ENCODE measurements around the gene BBS4. TPM values are rescaled to one million over a fixed set of nuclear protein-coding genes. Genes with fewer than 3 reads are reported as not detected.

Gene BBS4
- total and polyA plus RNA-seq, 9 of the 15 experiments (the other 6 are each of a cell fraction or from before 2014, with no cell fraction given): 25.1 to 80.7 (median 38.9) TPM

DNA sequence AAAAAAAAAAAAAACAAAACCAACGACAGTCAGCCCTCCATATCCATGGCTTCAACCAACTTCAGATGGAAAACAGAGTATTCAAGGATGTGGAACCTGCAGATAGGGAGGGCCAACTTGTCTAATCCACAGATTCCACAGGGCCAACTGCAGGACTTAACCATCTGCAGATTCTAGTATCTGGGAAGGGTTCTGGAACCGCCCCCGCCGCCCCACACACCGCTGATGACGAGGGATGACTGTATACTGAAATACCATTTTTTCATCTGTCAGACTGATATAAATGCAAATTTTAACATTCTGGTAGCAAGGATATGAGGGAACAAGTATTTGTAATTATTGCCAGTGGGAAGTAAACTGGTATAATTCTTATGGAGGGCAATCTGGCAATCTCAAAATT, 68.1 kb downstream of the BBS4 start:
- CTCF ChIA-PET (ENCODE audit: low intra/inter-chr PET ratio): no interaction called here

More for the DNA sequence above, 68.1 kb downstream of the BBS4 start:
- BruUV-seq (replicated peaks): no TSS peak
- no peak for ATAC-seq
- Histone ChIP-seq H3K27me3 (ENCODE audit: control insufficient read depth in 2 of 2, insufficient read depth in 2 of 2, low read length in 2 of 2) (no peaks in the 10 kb centered on the region), H3K9me1 (ENCODE audit: control insufficient read depth, insufficient read depth, low read length) (no peaks in the 10 kb centered on the region), H4K20me1 (replicated peaks; ENCODE audit: control insufficient read depth, insufficient read depth, low read length) (no peaks in the 10 kb centered on the region), H3K79me2 (ENCODE audit: control insufficient read depth, insufficient read depth, low read length) (no peaks in the 10 kb centered on the region), H3K36me3 (ENCODE audit: control insufficient read depth, insufficient read depth, low read length) (peaks cover 73% of the 10 kb centered on the region), H2AFZ (ENCODE audit: low read depth, low read length) (no peak overlapping the region), H3K27ac (ENCODE audit: extremely low read depth, low read depth, low read length) (no peak overlapping the region), H3K4me3 (no peak overlapping the region), H3K4me2 (ENCODE audit: insufficient read depth, low read length) (no peak overlapping the region), H3K9me3 (replicated peaks; ENCODE audit: control insufficient read depth, insufficient read depth, low read depth, low read length) (no peaks in the 10 kb centered on the region), H3K4me1 (replicated peaks in 1 of 2; ENCODE audit: control insufficient read depth in 2 of 2, insufficient read depth in 2 of 2, low read length in 2 of 2) (no peaks in the 10 kb centered on the region), H3K9ac (ENCODE audit: insufficient read depth in 1 of 2, low read depth in 2 of 2, low read length in 2 of 2) (no peak overlapping the region)
- DNase-seq (ENCODE audit: extremely low read depth in 1 of 4, low spot score in 3 of 4): no peak
- WGBS (ENCODE audit: insufficient coverage, low coverage, missing lambda C conversion rate): 93% methylated on average over 5 of the region's 6 CpGs
- TF ChIP-seq, protein P1, sequence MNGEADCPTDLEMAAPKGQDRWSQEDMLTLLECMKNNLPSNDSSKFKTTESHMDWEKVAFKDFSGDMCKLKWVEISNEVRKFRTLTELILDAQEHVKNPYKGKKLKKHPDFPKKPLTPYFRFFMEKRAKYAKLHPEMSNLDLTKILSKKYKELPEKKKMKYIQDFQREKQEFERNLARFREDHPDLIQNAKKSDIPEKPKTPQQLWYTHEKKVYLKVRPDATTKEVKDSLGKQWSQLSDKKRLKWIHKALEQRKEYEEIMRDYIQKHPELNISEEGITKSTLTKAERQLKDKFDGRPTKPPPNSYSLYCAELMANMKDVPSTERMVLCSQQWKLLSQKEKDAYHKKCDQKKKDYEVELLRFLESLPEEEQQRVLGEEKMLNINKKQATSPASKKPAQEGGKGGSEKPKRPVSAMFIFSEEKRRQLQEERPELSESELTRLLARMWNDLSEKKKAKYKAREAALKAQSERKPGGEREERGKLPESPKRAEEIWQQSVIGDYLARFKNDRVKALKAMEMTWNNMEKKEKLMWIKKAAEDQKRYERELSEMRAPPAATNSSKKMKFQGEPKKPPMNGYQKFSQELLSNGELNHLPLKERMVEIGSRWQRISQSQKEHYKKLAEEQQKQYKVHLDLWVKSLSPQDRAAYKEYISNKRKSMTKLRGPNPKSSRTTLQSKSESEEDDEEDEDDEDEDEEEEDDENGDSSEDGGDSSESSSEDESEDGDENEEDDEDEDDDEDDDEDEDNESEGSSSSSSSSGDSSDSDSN (IDR thresholded peaks at IDR 0.05; ENCODE audit: borderline replicate concordance in 1 of 2, low read depth in 2 of 2, low read length in 2 of 2): no peak
- TF ChIP-seq ZFPM2 (CRISPR knock-in tag; IDR thresholded peaks at IDR 0.05) (no peak), ZEB2 (IDR thresholded peaks at IDR 0.05) (no peak), ZNF41 (CRISPR knock-in tag; conservative IDR thresholded peaks at IDR 0.05) (no peak), ZNF77 (CRISPR knock-in tag; IDR thresholded peaks at IDR 0.05) (no peak), MCM2 (IDR thresholded peaks at IDR 0.05; ENCODE audit: low read depth) (no peak), SFPQ (IDR thresholded peaks at IDR 0.05; ENCODE audit: low read depth, low read length) (no peak), TARDBP (IDR thresholded peaks at IDR 0.05) (no peak), MXI1 (IDR thresholded peaks at IDR 0.05; ENCODE audit: low read depth, low read length) (no peak), SMARCA4 (IDR thresholded peaks at IDR 0.05) (no peak)
- FAIRE-seq: no peak
- in situ Hi-C loops (cut with MboI) (no loop called here), intact Hi-C loops (cut with micrococcal nuclease) (no loop called here)
- POLR2A ChIA-PET: no interaction called here

Measured in K562 (cell line).